PC-3 (cell line): ENCODE data around the gene MEAF6. TPM values are rescaled to one million over a fixed set of nuclear protein-coding genes. Genes with fewer than 3 reads are reported as not detected.

Source experiments
- ATAC-seq: fragments of 200-7000 bp; cut with Tn5 transposase; 2 replicates; pipeline ENCODE4 v1.9.1; 2020; ENCODE audit warnings: mild to moderate bottlenecking, moderate library complexity
- BruUV-seq: library from RNA; stranded (reverse); fragments of 400-500 nt; replicated peaks from 2 replicates; lab custom pipeline; 2021; lab: Mats Ljungman, UMichigan
- CTCF ChIA-PET: fragments of 300-600 bp; sonication (Branson Sonifier 250); formaldehyde crosslinking; loops from one replicate; lab custom pipeline; 2022; ENCODE audit warnings: antibody characterized with exemption; lab: Charles Lee
- POLR2A ChIA-PET: fragments of 300-600 bp; sonication (Branson Sonifier 250); formaldehyde crosslinking; loops from one replicate; lab custom pipeline; 2022; ENCODE audit warnings: antibody characterized with exemption; ENCODE audit not compliant: unreplicated experiment; lab: Charles Lee
- DNase-seq: peaks from one replicate; pipeline ENCODE4 v3.0.0-alpha.2; 2015
- H2AFZ ChIP-seq: fragments of 300-600 bp; sonication (generic); 2 replicates; pipeline ENCODE4 v1.6.0; 2016; ENCODE audit warnings: antibody characterized with exemption, low read length
- H3F3A ChIP-seq: fragments of 300-600 bp; sonication (generic); one replicate; pipeline ENCODE4 v1.6.0; 2017; ENCODE audit warnings: antibody characterized with exemption, low read length, control low read depth, mild to moderate bottlenecking; ENCODE audit not compliant: unreplicated experiment
- H3K27ac ChIP-seq: fragments of 300-600 bp; sonication (generic); 2 replicates; pipeline ENCODE4 v1.5.1; 2016; ENCODE audit warnings: mild to moderate bottlenecking, low read length
- H3K27me3 ChIP-seq: fragments of 300-600 bp; sonication (generic); 2 replicates; pipeline ENCODE4 v1.6.1; 2016; ENCODE audit warnings: low read length, mixed read lengths
- H3K36me3 ChIP-seq: fragments of 300-600 bp; sonication (generic); 2 replicates; pipeline ENCODE4 v1.6.1; 2016; ENCODE audit warnings: low read depth, mixed run types, low read length, mixed read lengths
- H3K4me1 ChIP-seq: fragments of 300-600 bp; sonication (generic); 2 replicates; pipeline ENCODE4 v1.5.1; 2016; ENCODE audit warnings: low read length; ENCODE audit not compliant: insufficient read depth
- H3K4me2 ChIP-seq: fragments of 300-600 bp; sonication (generic); 2 replicates; pipeline ENCODE4 v1.6.0; 2016; ENCODE audit warnings: low read length
- H3K4me3 ChIP-seq: fragments of 300-600 bp; sonication (generic); 2 replicates; pipeline ENCODE4 v1.5.1; 2016; ENCODE audit warnings: mild to moderate bottlenecking, low read length, mixed read lengths
- H3K79me2 ChIP-seq: fragments of 300-600 bp; sonication (generic); 2 replicates; pipeline ENCODE4 v1.6.1; 2017; ENCODE audit warnings: low read length, mixed read lengths
- H3K9ac ChIP-seq: fragments of 300-600 bp; sonication (generic); 2 replicates; pipeline ENCODE4 v1.6.0; 2016; ENCODE audit warnings: mild to moderate bottlenecking, low read length
- H3K9me2 ChIP-seq: fragments of 300-600 bp; sonication (generic); replicated peaks from 2 replicates; pipeline ENCODE4 v1.6.1; 2016; ENCODE audit warnings: mixed run types, low read length, mixed read lengths
- H3K9me3 ChIP-seq: fragments of 300-600 bp; sonication (generic); 2 replicates; pipeline ENCODE4 v1.6.1; 2016; ENCODE audit warnings: low read length, mixed read lengths
- H4K20me1 ChIP-seq: fragments of 300-600 bp; sonication (generic); 2 replicates; pipeline ENCODE4 v1.6.1; 2016; ENCODE audit warnings: low read length, mixed read lengths
- CTCF ChIP-seq: fragments of 300-600 bp; sonication (generic); conservative IDR thresholded peaks from 2 replicates; pipeline ENCODE4 v1.5.1; 2017; ENCODE audit warnings: antibody characterized with exemption, low read depth, mild to moderate bottlenecking, low read length
- EZH2 ChIP-seq: fragments of 300-600 bp; sonication (generic); IDR thresholded peaks from one replicate; pipeline ENCODE4 v1.6.1; 2017; ENCODE audit warnings: antibody characterized with exemption, mild to moderate bottlenecking, low read length; ENCODE audit not compliant: unreplicated experiment
- EZH2phosphoT487 ChIP-seq: fragments of 300-600 bp; sonication (generic); IDR thresholded peaks from 2 replicates; pipeline ENCODE4 v1.6.1; 2018; ENCODE audit warnings: mild to moderate bottlenecking, antibody characterized with exemption, low read length, borderline replicate concordance
- intact Hi-C: fragments of 100-400 bp; cut with micrococcal nuclease; formaldehyde crosslinking; loops from 2 replicates; pipeline ENCODE4 v1.9.0; 2023
- total RNA-seq: library from RNA; depleted of rRNA; stranded (reverse); fragments of >200 nt; gene quantifications from 2 replicates; pipeline ENCODE4 v1.2.3, GENCODE V29; 2014

The MEAF6 gene
- total RNA-seq, 1 experiment from 2014 or later: 87.0 TPM

- Histone ChIP-seq H3K9me3 (no peaks in the 10 kb centered on the region), H3K36me3 (peaks cover 46% of the 10 kb centered on the region), H3K27ac (peak overlapping the region; percentile 97), H3K9me2 (no peaks in the 10 kb centered on the region), H3K9ac (peak overlapping the region; percentile 89), H3F3A (no peaks in the 10 kb centered on the region), H3K4me1 (peaks cover 55% of the 10 kb centered on the region), H3K79me2 (peaks cover 83% of the 10 kb centered on the region), H3K4me2 (peak overlapping the region; percentile 100), H4K20me1 (peaks cover 16% of the 10 kb centered on the region), H3K4me3 (peak overlapping the region; percentile 71), H3K27me3 (no peaks in the 10 kb centered on the region), H2AFZ (no peak overlapping the region)
- ChIA-PET POLR2A (interaction anchor here (0.6 to 0.7 kb wide), 2 partner anchors 329 to 1078 kb away, joined by 3 to 14 read pairs; partner anchors contain the start of genes C1orf122 and YRDC), CTCF (interaction anchor here (0.7 to 1.5 kb wide), 2 partner anchors 9 to 140 kb away, joined by 4 to 16 read pairs; no protein-coding TSS in a partner anchor)
- ATAC-seq: peak; percentile 2
- peak; percentile 71 for DNase-seq
- intact Hi-C loops: loop anchor here (2.0 to 5.0 kb wide), 2 partner anchors 36 to 59 kb away; partner anchors contain the start of gene MEAF6
- TF ChIP-seq EZH2phosphoT487: no peak
- peak; percentile 36; the same call in 1 of the 2 replicates for TF ChIP-seq CTCF
- no TSS peak for BruUV-seq
Observed at GRCh38 chr1:37478451-37478881, 36.1 kb downstream of the MEAF6 start.

GRCh38 chr1:37477946-37478345, 36.6 kb downstream of the MEAF6 start:
- Histone ChIP-seq H3K27me3 (no peaks in the 10 kb centered on the region), H3F3A (no peaks in the 10 kb centered on the region), H4K20me1 (peaks cover 16% of the 10 kb centered on the region), H3K9me3 (no peaks in the 10 kb centered on the region), H3K79me2 (peaks cover 88% of the 10 kb centered on the region), H3K9ac (peak overlapping the region; percentile 89), H2AFZ (no peak overlapping the region), H3K36me3 (peaks cover 45% of the 10 kb centered on the region), H3K9me2 (no peaks in the 10 kb centered on the region), H3K4me2 (peak overlapping the region; percentile 100), H3K4me1 (peaks cover 57% of the 10 kb centered on the region), H3K4me3 (peak overlapping the region; percentile 71), H3K27ac (peak overlapping the region; percentile 97)
- TF ChIP-seq EZH2phosphoT487: no peak
- no peak for TF ChIP-seq EZH2
- TF ChIP-seq CTCF: no peak
- BruUV-seq: no TSS peak
- peak; percentile 26 for DNase-seq
- intact Hi-C loops: loop anchor here (2.0 to 5.0 kb wide), 2 partner anchors 37 to 59 kb away; partner anchors contain the start of gene MEAF6
- ChIA-PET CTCF (interaction anchor here (0.7 to 1.5 kb wide), 2 partner anchors 9 to 140 kb away, joined by 4 to 16 read pairs; no protein-coding TSS in a partner anchor), POLR2A (no interaction called here)
- no peak for ATAC-seq
